Activated naive CD8-positive, alpha-beta T cell (primary cell): Measurements from ENCODE around the gene ZNF799.
"Not testable (repeated sequence)": the region's sequence is repeated elsewhere in the genome, so short reads cannot be mapped to it uniquely, and the experiment has no call there.

ENCODE experiments used
- H3K27ac Mint-ChIP-seq: one replicate; pipeline ENCODE4 v1.8.0; 2021; ENCODE audit warnings: mixed read lengths
- H3K27me3 Mint-ChIP-seq: one replicate; pipeline ENCODE4 v1.8.0; 2021; ENCODE audit warnings: mixed read lengths
- H3K36me3 Mint-ChIP-seq: one replicate; pipeline ENCODE4 v1.8.0; 2021; ENCODE audit warnings: mixed read lengths
- H3K4me1 Mint-ChIP-seq: one replicate; pipeline ENCODE4 v1.8.0; 2021; ENCODE audit warnings: low read depth, mixed read lengths
- H3K4me3 Mint-ChIP-seq: one replicate; pipeline ENCODE4 v1.8.0; 2021; ENCODE audit warnings: mild to moderate bottlenecking, mixed read lengths
- H3K9me3 Mint-ChIP-seq: one replicate; pipeline ENCODE4 v1.8.0; 2021; ENCODE audit warnings: low read depth, mixed read lengths

The ZNF799 gene

GRCh38 chr19:12379732-12380443 is 21.2 kb downstream of the ZNF799 start:
- H3K27ac Mint-ChIP-seq = no peak overlapping the region
- H3K4me3 Mint-ChIP-seq = no peak overlapping the region
- H3K36me3 Mint-ChIP-seq = peaks cover 46% of the 10 kb centered on the region
- no peaks in the 10 kb centered on the region for H3K4me1 Mint-ChIP-seq
- H3K9me3 Mint-ChIP-seq = peaks cover 30% of the 10 kb centered on the region
- no peaks in the 10 kb centered on the region for H3K27me3 Mint-ChIP-seq

- no peak overlapping the region for H3K4me3 Mint-ChIP-seq
- H3K36me3 Mint-ChIP-seq = peaks cover 24% of the 10 kb centered on the region
- no peaks in the 10 kb centered on the region for H3K4me1 Mint-ChIP-seq
- no peaks in the 10 kb centered on the region for H3K27me3 Mint-ChIP-seq
- H3K9me3 Mint-ChIP-seq = peaks cover 19% of the 10 kb centered on the region
- no peak overlapping the region for H3K27ac Mint-ChIP-seq
Observed at GRCh38 chr19:12374026-12374425, 27.0 kb downstream of the ZNF799 start.

- H3K27ac Mint-ChIP-seq = peak within 1 kb of the TSS; percentile 70
- H3K9me3 Mint-ChIP-seq = no peaks in the 10 kb centered on the region
- peak within 1 kb of the TSS; percentile 97 for H3K4me3 Mint-ChIP-seq
- H3K36me3 Mint-ChIP-seq = peaks cover 2% of the 10 kb centered on the region
- H3K4me1 Mint-ChIP-seq = peaks cover 19% of the 10 kb centered on the region
- no peaks in the 10 kb centered on the region for H3K27me3 Mint-ChIP-seq
Observed at GRCh38 chr19:12365236-12366162, 35.6 kb downstream of the ZNF799 start, which contains the start of gene ZNF442. ZNF442 (minus strand) TSS chr19:12365683; CDS start chr19:12363631, 2,052 bp downstream.

GRCh38 chr19:12364391-12365235 is 36.5 kb downstream of the ZNF799 start:
- no peak overlapping the region for H3K27ac Mint-ChIP-seq
- H3K4me3 Mint-ChIP-seq = peak overlapping the region; percentile 97

GRCh38 chr19:12362236-12362635 is 38.8 kb downstream of the ZNF799 start:
- not testable (repeated sequence) for H3K27me3 Mint-ChIP-seq, H3K4me3 Mint-ChIP-seq, H3K36me3 Mint-ChIP-seq, H3K27ac Mint-ChIP-seq, H3K9me3 Mint-ChIP-seq
- H3K4me1 Mint-ChIP-seq = peaks cover 19% of the 10 kb centered on the region

More at GRCh38 chr19:12364391-12365235, 36.5 kb downstream of the ZNF799 start:
- no peaks in the 10 kb centered on the region for H3K9me3 Mint-ChIP-seq
- H3K4me1 Mint-ChIP-seq = peaks cover 19% of the 10 kb centered on the region
- no peaks in the 10 kb centered on the region for H3K27me3 Mint-ChIP-seq
- H3K36me3 Mint-ChIP-seq = peaks cover 2% of the 10 kb centered on the region

GRCh38 chr19:12353375-12353774 is 47.7 kb downstream of the ZNF799 start:
- H3K36me3 Mint-ChIP-seq = peaks cover 47% of the 10 kb centered on the region
- no peak overlapping the region for H3K4me3 Mint-ChIP-seq
- H3K9me3 Mint-ChIP-seq = peaks cover 38% of the 10 kb centered on the region

GRCh38 chr19:12350890-12351197 is 50.2 kb downstream of the ZNF799 start:
- no peak overlapping the region for H3K4me3 Mint-ChIP-seq
- no peaks in the 10 kb centered on the region for H3K4me1 Mint-ChIP-seq
- H3K36me3 Mint-ChIP-seq = peaks cover 44% of the 10 kb centered on the region
- no peak overlapping the region for H3K27ac Mint-ChIP-seq
- peaks cover 35% of the 10 kb centered on the region for H3K9me3 Mint-ChIP-seq
- H3K27me3 Mint-ChIP-seq = no peaks in the 10 kb centered on the region

More at GRCh38 chr19:12353375-12353774, 47.7 kb downstream of the ZNF799 start:
- no peaks in the 10 kb centered on the region for H3K27me3 Mint-ChIP-seq
- H3K4me1 Mint-ChIP-seq = no peaks in the 10 kb centered on the region
- no peak overlapping the region for H3K27ac Mint-ChIP-seq

GRCh38 chr19:12350185-12350889 is 50.7 kb downstream of the ZNF799 start:
- Mint-ChIP-seq H3K9me3 (peaks cover 35% of the 10 kb centered on the region), H3K4me1 (no peaks in the 10 kb centered on the region), H3K27ac (no peak overlapping the region), H3K36me3 (peaks cover 44% of the 10 kb centered on the region), H3K27me3 (no peaks in the 10 kb centered on the region), H3K4me3 (no peak overlapping the region)

GRCh38 chr19:12346896-12347295 is 54.2 kb downstream of the ZNF799 start:
- Mint-ChIP-seq H3K27ac (no peak overlapping the region), H3K9me3 (peaks cover 20% of the 10 kb centered on the region), H3K27me3 (no peaks in the 10 kb centered on the region), H3K4me1 (no peaks in the 10 kb centered on the region), H3K36me3 (peaks cover 26% of the 10 kb centered on the region), H3K4me3 (no peak overlapping the region)

GRCh38 chr19:12345197-12345596 is 55.9 kb downstream of the ZNF799 start:
- H3K27me3 Mint-ChIP-seq = no peaks in the 10 kb centered on the region
- H3K27ac Mint-ChIP-seq = no peak overlapping the region
- peaks cover 17% of the 10 kb centered on the region for H3K9me3 Mint-ChIP-seq
- peaks cover 20% of the 10 kb centered on the region for H3K36me3 Mint-ChIP-seq
- no peaks in the 10 kb centered on the region for H3K4me1 Mint-ChIP-seq
- H3K4me3 Mint-ChIP-seq = no peak overlapping the region
